Measurements from ENCODE around the gene APOA5. TPM values are rescaled to one million over a fixed set of nuclear protein-coding genes. Genes with fewer than 3 reads are reported as not detected.

APOA5 gene
- total and polyA plus RNA-seq, 2 experiments from 2014 or later, result not detected

DNA sequence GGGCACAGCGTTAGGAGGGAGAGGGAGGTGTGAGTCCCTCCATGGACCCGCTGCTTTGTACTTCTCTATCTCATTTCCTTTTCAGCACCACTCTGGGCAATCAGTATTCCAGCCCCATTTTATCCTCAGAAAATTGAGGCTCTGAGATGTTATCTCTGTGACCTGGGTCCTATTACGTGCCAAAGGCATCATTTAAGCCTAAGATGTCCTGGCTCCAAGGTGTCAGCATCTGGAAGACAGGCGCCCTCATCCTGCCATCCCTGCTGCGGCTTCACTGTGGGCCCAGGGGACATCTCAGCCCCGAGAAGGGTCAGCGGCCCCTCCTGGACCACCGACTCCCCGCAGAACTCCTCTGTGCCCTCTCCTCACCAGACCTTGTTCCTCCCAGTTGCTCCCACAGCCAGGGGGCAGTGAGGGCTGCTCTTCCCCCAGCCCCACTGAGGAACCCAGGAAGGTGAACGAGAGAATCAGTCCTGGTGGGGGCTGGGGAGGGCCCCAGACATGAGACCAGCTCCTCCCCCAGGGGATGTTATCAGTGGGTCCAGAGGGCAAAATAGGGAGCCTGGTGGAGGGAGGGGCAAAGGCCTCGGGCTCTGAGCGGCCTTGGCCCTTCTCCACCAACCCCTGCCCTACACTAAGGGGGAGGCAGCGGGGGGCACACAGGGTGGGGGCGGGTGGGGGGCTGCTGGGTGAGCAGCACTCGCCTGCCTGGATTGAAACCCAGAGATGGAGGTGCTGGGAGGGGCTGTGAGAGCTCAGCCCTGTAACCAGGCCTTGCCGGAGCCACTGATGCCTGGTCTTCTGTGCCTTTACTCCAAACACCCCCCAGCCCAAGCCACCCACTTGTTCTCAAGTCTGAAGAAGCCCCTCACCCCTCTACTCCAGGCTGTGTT is 37.2 kb upstream of the APOA5 start:
- Histone ChIP-seq H3K9me2 (ENCODE audit: insufficient read depth) (no peaks in the 10 kb centered on the region), H3K4me3 (no peak overlapping the region), H3K9ac (no peak overlapping the region), H3K79me2 (ENCODE audit: insufficient read depth) (no peaks in the 10 kb centered on the region), H2AFZ (no peak overlapping the region), H3F3A (ENCODE audit: insufficient read depth) (no peaks in the 10 kb centered on the region), H3K27ac (no peak overlapping the region), H3K4me1 (ENCODE audit: insufficient read depth) (no peaks in the 10 kb centered on the region), H3K36me3 (ENCODE audit: low read depth) (no peaks in the 10 kb centered on the region), H3K4me2 (ENCODE audit: unreplicated experiment) (no peak overlapping the region), H4K20me1 (ENCODE audit: insufficient read depth) (no peaks in the 10 kb centered on the region), H3K9me3 (ENCODE audit: low read depth) (no peaks in the 10 kb centered on the region), H3K27me3 (replicated peaks; ENCODE audit: insufficient read depth) (no peaks in the 10 kb centered on the region)
- no peak for TF ChIP-seq EZH2phosphoT487 (IDR thresholded peaks at IDR 0.05; ENCODE audit: insufficient read depth, low read depth)
- no peak for TF ChIP-seq EZH2 (IDR thresholded peaks at IDR 0.05; ENCODE audit: insufficient read depth, poor library complexity, severe bottlenecking)
- 68 to 75% methylated on average over 12 to 16 of the region's 16 CpGs for WGBS, 2 experiments (ENCODE audit: low coverage in 1 of 2, low lambda C conversion rate in 2 of 2, missing lambda C conversion rate in 2 of 2)
- DNase-seq, result no peak
- in situ Hi-C loops (cut with MboI), result no loop called here

DNA sequence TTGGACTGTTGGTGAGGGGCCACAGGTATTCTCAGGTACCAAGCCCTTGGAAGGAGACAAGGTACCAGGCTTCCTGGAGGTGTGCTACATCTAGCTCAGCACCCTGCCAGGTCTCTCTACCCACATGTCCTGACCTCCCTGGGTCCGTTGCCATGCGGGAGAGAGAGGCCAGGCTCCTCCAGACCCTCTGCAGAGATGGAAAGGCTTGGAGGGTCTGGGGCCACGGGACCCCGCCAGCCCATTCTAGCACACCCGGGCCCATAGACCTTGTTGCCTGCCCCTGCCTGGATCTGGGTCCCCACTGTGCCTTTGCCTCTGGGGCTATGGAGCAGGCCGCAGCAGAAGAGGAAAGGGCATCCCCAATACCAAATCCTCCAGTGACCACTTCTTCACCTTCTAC is 35.8 kb upstream of the APOA5 start:
- Histone ChIP-seq H3K9me2 (ENCODE audit: insufficient read depth) (no peaks in the 10 kb centered on the region), H3K9me3 (ENCODE audit: low read depth) (no peaks in the 10 kb centered on the region), H4K20me1 (ENCODE audit: insufficient read depth) (no peaks in the 10 kb centered on the region), H3F3A (ENCODE audit: insufficient read depth) (no peaks in the 10 kb centered on the region), H3K4me1 (ENCODE audit: insufficient read depth) (no peaks in the 10 kb centered on the region), H3K36me3 (ENCODE audit: low read depth) (no peaks in the 10 kb centered on the region), H3K4me3 (no peak overlapping the region), H3K4me2 (ENCODE audit: unreplicated experiment) (no peak overlapping the region), H3K27ac (no peak overlapping the region), H3K9ac (no peak overlapping the region), H2AFZ (no peak overlapping the region), H3K27me3 (replicated peaks; ENCODE audit: insufficient read depth) (no peaks in the 10 kb centered on the region), H3K79me2 (ENCODE audit: insufficient read depth) (no peaks in the 10 kb centered on the region)
- no peak for DNase-seq
- in situ Hi-C loops (cut with MboI), result no loop called here
- WGBS, 2 experiments (ENCODE audit: low coverage in 1 of 2, low lambda C conversion rate in 2 of 2, missing lambda C conversion rate in 2 of 2), result 72 to 74% methylated on average over 6 of the region's 6 CpGs
- TF ChIP-seq EZH2 (IDR thresholded peaks at IDR 0.05; ENCODE audit: insufficient read depth, poor library complexity, severe bottlenecking) (no peak), EZH2phosphoT487 (IDR thresholded peaks at IDR 0.05; ENCODE audit: insufficient read depth, low read depth) (no peak)

GRCh38 chr11:116826751-116827431 is 35.2 kb upstream of the APOA5 start:
- Histone ChIP-seq H3K27ac (no peak overlapping the region), H3K4me3 (no peak overlapping the region), H3K9me3 (ENCODE audit: low read depth) (no peaks in the 10 kb centered on the region), H3K4me2 (ENCODE audit: unreplicated experiment) (no peak overlapping the region), H3K79me2 (ENCODE audit: insufficient read depth) (no peaks in the 10 kb centered on the region), H3K36me3 (ENCODE audit: low read depth) (no peaks in the 10 kb centered on the region), H4K20me1 (ENCODE audit: insufficient read depth) (no peaks in the 10 kb centered on the region), H3F3A (ENCODE audit: insufficient read depth) (no peaks in the 10 kb centered on the region), H3K4me1 (ENCODE audit: insufficient read depth) (no peaks in the 10 kb centered on the region), H3K27me3 (replicated peaks; ENCODE audit: insufficient read depth) (no peaks in the 10 kb centered on the region), H2AFZ (no peak overlapping the region), H3K9me2 (ENCODE audit: insufficient read depth) (no peaks in the 10 kb centered on the region), H3K9ac (no peak overlapping the region)
- WGBS, 2 experiments (ENCODE audit: low coverage in 1 of 2, low lambda C conversion rate in 2 of 2, missing lambda C conversion rate in 2 of 2), result 49 to 56% methylated on average over 9 of the region's 9 CpGs
- TF ChIP-seq EZH2 (IDR thresholded peaks at IDR 0.05; ENCODE audit: insufficient read depth, poor library complexity, severe bottlenecking), result no peak
- TF ChIP-seq EZH2phosphoT487 (IDR thresholded peaks at IDR 0.05; ENCODE audit: insufficient read depth, low read depth), result no peak
- peak; percentile 10 for DNase-seq
- in situ Hi-C loops (cut with MboI), result no loop called here

DNA sequence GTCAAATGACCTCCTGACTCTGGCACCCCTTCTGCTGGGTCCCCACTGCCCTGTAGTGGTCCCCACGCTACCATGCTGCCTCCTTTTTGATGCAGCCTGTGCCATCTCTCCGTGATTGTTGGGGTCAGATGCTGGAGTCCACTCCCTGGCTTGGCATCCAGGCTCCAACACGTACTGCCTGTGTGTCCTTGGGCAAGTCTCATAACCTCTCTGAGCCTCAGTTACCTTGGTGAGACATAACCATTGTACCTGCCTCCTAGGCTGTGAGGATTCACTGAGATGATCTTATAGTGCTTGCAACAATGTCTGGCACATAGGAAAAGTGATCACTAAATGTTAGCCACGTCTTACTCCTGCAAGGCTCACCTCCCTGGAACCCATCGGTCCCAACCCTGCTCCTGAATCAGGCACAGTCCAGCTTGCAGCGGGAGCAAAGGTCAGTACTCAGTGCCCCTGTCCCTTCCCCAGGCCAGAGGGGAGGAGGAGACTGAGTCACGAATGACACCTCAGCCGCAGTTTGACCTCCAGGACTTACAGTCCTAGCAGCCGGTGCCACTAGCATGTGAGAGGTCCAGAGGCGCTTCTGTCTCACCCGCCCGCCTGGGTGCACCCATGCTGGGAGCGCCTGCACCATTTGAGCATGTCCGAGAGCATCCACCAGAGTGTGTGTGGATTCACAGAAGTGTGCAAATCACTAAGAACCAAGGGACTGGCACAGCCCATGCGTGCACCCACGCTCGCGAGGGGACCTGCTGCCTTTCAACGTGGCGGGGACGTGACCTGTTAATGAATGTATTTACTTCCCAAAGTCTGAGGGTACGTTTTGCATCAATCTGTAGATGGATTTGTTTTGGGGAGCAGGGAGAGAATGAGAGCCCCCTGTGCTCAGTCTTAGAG is 34.4 kb upstream of the APOA5 start:
- DNase-seq, result no peak
- Histone ChIP-seq H3K4me3 (no peak overlapping the region), H3K36me3 (ENCODE audit: low read depth) (no peaks in the 10 kb centered on the region), H2AFZ (no peak overlapping the region), H3K4me2 (ENCODE audit: unreplicated experiment) (no peak overlapping the region), H3F3A (ENCODE audit: insufficient read depth) (no peaks in the 10 kb centered on the region), H3K4me1 (ENCODE audit: insufficient read depth) (no peaks in the 10 kb centered on the region), H3K79me2 (ENCODE audit: insufficient read depth) (no peaks in the 10 kb centered on the region), H3K27ac (no peak overlapping the region), H4K20me1 (ENCODE audit: insufficient read depth) (no peaks in the 10 kb centered on the region), H3K9me3 (ENCODE audit: low read depth) (no peaks in the 10 kb centered on the region), H3K27me3 (replicated peaks; ENCODE audit: insufficient read depth) (no peaks in the 10 kb centered on the region), H3K9ac (no peak overlapping the region), H3K9me2 (ENCODE audit: insufficient read depth) (no peaks in the 10 kb centered on the region)
- TF ChIP-seq EZH2 (IDR thresholded peaks at IDR 0.05; ENCODE audit: insufficient read depth, poor library complexity, severe bottlenecking) (no peak), EZH2phosphoT487 (IDR thresholded peaks at IDR 0.05; ENCODE audit: insufficient read depth, low read depth) (no peak)
- in situ Hi-C loops (cut with MboI), result no loop called here
- 78 to 80% methylated on average over 22 of the region's 22 CpGs for WGBS, 2 experiments (ENCODE audit: low coverage in 1 of 2, low lambda C conversion rate in 2 of 2, missing lambda C conversion rate in 2 of 2)

Data from GM23248 (cell line).